Fibroblast of lung (primary cell): ENCODE results near the gene ECE2. TPM values are rescaled to one million over a fixed set of nuclear protein-coding genes. Genes with fewer than 3 reads are reported as not detected.
A peak's percentile ranks its signal among the peaks of the same experiment; 100 is the strongest.

Experiments used
- DNase-seq, 2 donors: peaks; one replicate each; pipeline versions ENCODE4 v3.0.0 to v3.0.0-alpha.2; 2010; ENCODE audit warnings: low read depth in 2 of 2
- H2AFZ ChIP-seq: 2 replicates; pipeline ENCODE4 v1.5.1; 2012; ENCODE audit warnings: low read length, control low read depth, inconsistent platforms
- H3K27ac ChIP-seq: 2 replicates; pipeline ENCODE4 v1.5.1; 2011; ENCODE audit warnings: low read length, control low read depth; ENCODE audit not compliant: insufficient read depth
- H3K27me3 ChIP-seq: 2 replicates; pipeline ENCODE4 v1.5.1; 2011; ENCODE audit warnings: mild to moderate bottlenecking, low read length; ENCODE audit not compliant: control insufficient read depth, insufficient read depth
- H3K36me3 ChIP-seq: 2 replicates; pipeline ENCODE4 v1.5.1; 2011; ENCODE audit warnings: low read length; ENCODE audit not compliant: control insufficient read depth, insufficient read depth
- H3K4me1 ChIP-seq: 2 replicates; pipeline ENCODE4 v1.5.1; 2011; ENCODE audit warnings: low read length; ENCODE audit not compliant: control insufficient read depth, insufficient read depth; ENCODE audit errors: extremely low read depth
- H3K4me2 ChIP-seq: 2 replicates; pipeline ENCODE4 v1.5.1; 2011; ENCODE audit warnings: low read length, control low read depth; ENCODE audit not compliant: insufficient read depth; ENCODE audit errors: extremely low read depth
- H3K4me3 ChIP-seq, 4 experiments: fragments of 200-600 bp in 1 of 4; sonication (generic) in 1 of 4; replicated peaks in 1 of 4; 2 replicates each; pipeline ENCODE4 v1.5.1; 2011 to 2016; ENCODE audit warnings: low read length in 4 of 4, low read depth in 3 of 4, mild to moderate bottlenecking in 3 of 4, control low read depth in 2 of 4, inconsistent platforms in 1 of 4, mixed read lengths in 1 of 4; ENCODE audit not compliant: insufficient read depth in 1 of 4; ENCODE audit errors: control extremely low read depth in 1 of 4
- H3K79me2 ChIP-seq: 2 replicates; pipeline ENCODE4 v1.5.1; 2012; ENCODE audit warnings: mild to moderate bottlenecking, low read length, inconsistent platforms; ENCODE audit not compliant: control insufficient read depth, insufficient read depth
- H3K9ac ChIP-seq: 2 replicates; pipeline ENCODE4 v1.5.1; 2011; ENCODE audit warnings: mild to moderate bottlenecking, low read length, control low read depth; ENCODE audit not compliant: insufficient read depth
- H3K9me3 ChIP-seq: 2 replicates; pipeline ENCODE4 v1.5.1; 2012; ENCODE audit warnings: low read depth, low read length; ENCODE audit not compliant: control insufficient read depth, insufficient read depth
- H4K20me1 ChIP-seq: 2 replicates; pipeline ENCODE4 v1.5.1; 2011; ENCODE audit warnings: low read length; ENCODE audit not compliant: control insufficient read depth, insufficient read depth; ENCODE audit errors: extremely low read depth
- EZH2 ChIP-seq: IDR thresholded peaks from 2 replicates; pipeline ENCODE4 v1.5.1; 2012; ENCODE audit warnings: low read length, control low read depth, mild to moderate bottlenecking; ENCODE audit errors: missing control alignments
- polyA plus RNA-seq, 2 donors: library from polyadenylated mRNA; depleted of rRNA in 1 of 2; stranded (reverse) in 1 of 2; unstranded in 1 of 2; fragments of >200 nt; gene quantifications; 2 replicates each; pipeline ENCODE4 v1.2.1, GENCODE V29; 2011 to 2012; ENCODE audit warnings: missing spikeins in 1 of 2
- total RNA-seq: library from RNA; depleted of rRNA; stranded (reverse); fragments of >200 nt; gene quantifications from 2 replicates; pipeline ENCODE4 v1.2.1, GENCODE V29; 2014
- TF ChIP-seq, protein P1 (sequence below), 2 donors: IDR thresholded peaks in 1 of 2; conservative IDR thresholded peaks in 1 of 2; 1 replicate in 1 of 2; 2 replicates in 1 of 2; pipeline ENCODE4 v1.5.1; 2011 to 2012; ENCODE audit warnings: low read length in 2 of 2, control low read depth in 1 of 2, inconsistent platforms in 1 of 2, low read depth in 1 of 2, mild to moderate bottlenecking in 1 of 2

The ECE2 gene
- total and polyA plus RNA-seq, 2 donors (not counting 1 experiment from before 2014, with no cell fraction given), result not detected

DNA sequence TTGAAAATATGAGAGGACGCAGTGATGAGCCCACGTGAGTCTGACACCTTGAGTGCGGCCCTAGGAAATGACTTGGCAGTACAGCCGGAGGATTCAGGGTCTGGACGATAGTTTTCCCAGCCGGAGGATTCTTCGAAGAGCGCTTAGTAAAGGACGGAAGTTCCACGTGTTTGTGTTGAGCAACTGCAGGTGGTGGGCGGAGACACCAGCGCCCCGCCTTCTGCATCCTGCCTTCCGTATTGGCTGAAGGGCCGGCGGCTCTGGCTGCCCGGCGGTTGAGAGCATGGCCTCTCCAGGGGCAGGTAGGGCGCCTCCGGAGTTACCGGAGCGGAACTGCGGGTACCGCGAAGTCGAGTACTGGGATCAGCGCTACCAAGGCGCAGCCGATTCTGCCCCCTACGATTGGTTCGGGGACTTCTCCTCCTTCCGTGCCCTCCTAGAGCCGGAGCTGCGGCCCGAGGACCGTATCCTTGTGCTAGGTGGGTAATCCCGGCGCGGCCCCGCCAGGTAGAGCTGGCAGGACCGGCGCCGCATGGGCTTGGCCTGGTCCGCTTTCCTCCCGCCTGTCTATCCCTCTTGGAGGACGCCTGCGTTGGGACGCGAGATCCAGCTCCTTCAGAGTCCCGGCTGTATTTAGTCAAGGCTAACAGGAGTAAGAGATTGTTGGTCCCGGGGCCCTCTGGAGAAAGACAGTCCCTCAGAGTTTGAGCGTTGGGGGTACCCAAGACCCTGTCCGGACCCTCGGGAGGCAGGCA, 26.2 kb upstream of the ECE2 start, which contains the start of gene EEF1AKMT4:
Gene EEF1AKMT4 (plus strand): TSS at position 261 of the 755 bp plus-strand sequence. CDS start 23 bp downstream, at position 284.
- Histone ChIP-seq H3K4me2 (peak within 1 kb of the TSS; percentile 100), H3K27ac (peak within 1 kb of the TSS; percentile 92), H4K20me1 (no peaks in the 10 kb centered on the region), H3K27me3 (no peaks in the 10 kb centered on the region), H3K4me3 (peak within 1 kb of the TSS; percentile 79 to 100 (median 90)), H3K9me3 (no peaks in the 10 kb centered on the region), H3K9ac (peak within 1 kb of the TSS; percentile 70), H2AFZ (peak within 1 kb of the TSS; percentile 98), H3K4me1 (no peaks in the 10 kb centered on the region), H3K36me3 (peaks cover 6% of the 10 kb centered on the region), H3K79me2 (peaks cover 13% of the 10 kb centered on the region)
- TF ChIP-seq EZH2, result no peak
- TF ChIP-seq, protein P1, sequence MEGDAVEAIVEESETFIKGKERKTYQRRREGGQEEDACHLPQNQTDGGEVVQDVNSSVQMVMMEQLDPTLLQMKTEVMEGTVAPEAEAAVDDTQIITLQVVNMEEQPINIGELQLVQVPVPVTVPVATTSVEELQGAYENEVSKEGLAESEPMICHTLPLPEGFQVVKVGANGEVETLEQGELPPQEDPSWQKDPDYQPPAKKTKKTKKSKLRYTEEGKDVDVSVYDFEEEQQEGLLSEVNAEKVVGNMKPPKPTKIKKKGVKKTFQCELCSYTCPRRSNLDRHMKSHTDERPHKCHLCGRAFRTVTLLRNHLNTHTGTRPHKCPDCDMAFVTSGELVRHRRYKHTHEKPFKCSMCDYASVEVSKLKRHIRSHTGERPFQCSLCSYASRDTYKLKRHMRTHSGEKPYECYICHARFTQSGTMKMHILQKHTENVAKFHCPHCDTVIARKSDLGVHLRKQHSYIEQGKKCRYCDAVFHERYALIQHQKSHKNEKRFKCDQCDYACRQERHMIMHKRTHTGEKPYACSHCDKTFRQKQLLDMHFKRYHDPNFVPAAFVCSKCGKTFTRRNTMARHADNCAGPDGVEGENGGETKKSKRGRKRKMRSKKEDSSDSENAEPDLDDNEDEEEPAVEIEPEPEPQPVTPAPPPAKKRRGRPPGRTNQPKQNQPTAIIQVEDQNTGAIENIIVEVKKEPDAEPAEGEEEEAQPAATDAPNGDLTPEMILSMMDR (conservative IDR thresholded peaks at IDR 0.05 in 1 of 2, IDR thresholded peaks at IDR 0.05 in 1 of 2; ENCODE audit: low read depth in 1 of 2, low read length in 2 of 2), result peak; percentile 4 to 41
- DNase-seq, result peak; percentile 98

DNA sequence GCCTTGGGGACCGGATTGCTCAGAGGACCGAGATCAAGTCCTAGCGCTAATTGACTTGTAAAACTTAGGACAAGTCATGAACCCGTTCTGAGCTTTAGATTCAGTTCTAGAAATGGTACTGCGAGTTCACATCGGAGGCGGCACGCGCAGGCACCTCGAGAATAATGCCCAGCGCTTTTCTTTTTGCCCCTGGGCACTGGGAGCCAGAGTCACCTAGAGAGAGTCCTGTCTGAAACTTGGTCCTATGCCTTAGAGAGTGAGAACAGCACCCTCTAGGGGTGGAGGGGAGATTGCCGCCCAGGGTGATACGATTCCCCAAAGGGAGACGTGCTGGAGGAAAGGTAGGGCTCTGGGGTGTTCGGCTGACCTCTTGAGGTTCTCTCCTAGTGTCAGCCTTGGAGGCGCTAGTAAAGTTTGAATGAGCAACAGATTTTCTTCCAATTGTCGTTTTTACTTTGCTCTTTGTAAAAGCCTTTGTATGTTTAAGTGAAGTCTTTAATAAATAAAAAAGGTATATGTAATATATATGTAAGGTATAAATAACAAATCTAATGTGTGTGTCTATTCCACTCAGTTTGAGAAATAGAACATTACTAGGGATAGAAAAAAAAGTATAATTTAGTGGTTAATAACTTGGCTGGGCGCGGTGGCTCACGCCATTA, 25.5 kb upstream of the ECE2 start:
- no peak for TF ChIP-seq EZH2
- TF ChIP-seq, protein P1 (conservative IDR thresholded peaks at IDR 0.05 in 1 of 2, IDR thresholded peaks at IDR 0.05 in 1 of 2; ENCODE audit: low read depth in 1 of 2, low read length in 2 of 2), result peak; percentile 97
- H3K4me3 ChIP-seq, result peak overlapping the region; percentile 79 to 100 (median 90)
- H4K20me1 ChIP-seq, result no peaks in the 10 kb centered on the region
- H2AFZ ChIP-seq, result peak overlapping the region; percentile 91
- DNase-seq, result peak; percentile 74 to 87
- peak overlapping the region; percentile 58 for H3K27ac ChIP-seq
- H3K27me3 ChIP-seq, result no peaks in the 10 kb centered on the region
- peak overlapping the region; percentile 69 for H3K9ac ChIP-seq
- no peaks in the 10 kb centered on the region for H3K4me1 ChIP-seq
- H3K9me3 ChIP-seq, result no peaks in the 10 kb centered on the region
- H3K4me2 ChIP-seq, result peak overlapping the region; percentile 100
- peaks cover under 1% of the 10 kb centered on the region for H3K36me3 ChIP-seq
- H3K79me2 ChIP-seq, result peaks cover 13% of the 10 kb centered on the region

DNA sequence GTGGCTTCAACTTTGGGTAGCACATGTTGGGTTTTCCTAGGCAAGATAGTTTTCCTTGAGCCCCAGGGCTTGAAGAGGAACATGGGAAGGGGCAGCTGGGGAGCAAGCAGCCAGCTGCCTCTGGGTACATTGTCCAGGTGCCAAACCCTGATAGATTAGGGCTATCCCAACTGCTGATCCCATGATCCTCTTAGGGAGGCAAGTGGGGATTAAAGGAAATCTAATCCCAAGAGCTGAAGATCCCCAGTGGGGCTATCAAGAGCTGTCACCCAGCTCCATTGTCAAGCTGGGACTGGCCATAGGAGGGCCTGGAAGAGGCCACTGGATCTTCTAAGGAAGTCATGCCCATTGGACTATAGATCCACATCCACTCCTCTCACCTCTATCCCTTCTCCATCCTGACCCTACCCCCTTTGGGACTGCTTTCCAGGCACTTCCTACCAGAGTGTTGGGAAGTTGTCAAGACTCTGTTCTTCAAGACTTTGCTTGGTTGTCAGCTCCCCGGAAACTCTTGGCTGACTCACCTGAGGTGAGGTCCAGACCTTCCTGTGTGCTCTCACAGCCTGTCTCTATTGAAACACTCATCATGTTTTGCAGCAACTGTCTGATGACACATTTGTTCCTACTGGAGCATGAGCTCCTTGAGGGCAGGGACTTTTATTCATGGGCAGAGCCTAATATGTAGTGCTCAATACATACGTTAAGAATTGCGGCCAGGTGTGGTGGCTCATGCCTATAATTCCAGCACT, 20.4 kb upstream of the ECE2 start:
- H3K36me3 ChIP-seq, result no peaks in the 10 kb centered on the region
- no peak overlapping the region for H3K4me3 ChIP-seq
- TF ChIP-seq EZH2, result no peak
- TF ChIP-seq, protein P1 (conservative IDR thresholded peaks at IDR 0.05 in 1 of 2, IDR thresholded peaks at IDR 0.05 in 1 of 2; ENCODE audit: low read depth in 1 of 2, low read length in 2 of 2), result no peak
- no peak overlapping the region for H2AFZ ChIP-seq
- no peak overlapping the region for H3K4me2 ChIP-seq
- no peak for DNase-seq
- H3K9me3 ChIP-seq, result no peaks in the 10 kb centered on the region
- H3K79me2 ChIP-seq, result no peaks in the 10 kb centered on the region
- no peak overlapping the region for H3K27ac ChIP-seq
- H3K27me3 ChIP-seq, result peaks cover 19% of the 10 kb centered on the region
- peaks cover 2% of the 10 kb centered on the region for H3K4me1 ChIP-seq
- no peak overlapping the region for H3K9ac ChIP-seq
- no peaks in the 10 kb centered on the region for H4K20me1 ChIP-seq
